HCT116 (cell line): ENCODE results near the gene MUC22.

ENCODE experiments used
- CEBPB ChIP-seq: IDR thresholded peaks from 2 replicates; pipeline ENCODE4 v1.6.1; 2012; ENCODE audit warnings: low read depth
- CTCF ChIP-seq, 3 experiments: fragments of 200-600 bp in 1 of 3; sonication (generic) in 1 of 3; IDR thresholded peaks in 2 of 3; conservative IDR thresholded peaks in 1 of 3; 2 replicates each; pipeline ENCODE4 v1.5.1; 2012 to 2017; ENCODE audit warnings: low read depth in 2 of 3, low read length in 2 of 3, antibody characterized with exemption in 1 of 3, borderline replicate concordance in 1 of 3, control low read depth in 1 of 3, mild to moderate bottlenecking in 1 of 3, mixed read lengths in 1 of 3, mixed run types in 1 of 3, moderate library complexity in 1 of 3; ENCODE audit not compliant: insufficient read depth in 1 of 3
- EGR1 ChIP-seq: IDR thresholded peaks from 2 replicates; pipeline ENCODE4 v1.6.1; 2012; ENCODE audit warnings: low read depth
- ELF1 ChIP-seq: IDR thresholded peaks from 2 replicates; pipeline ENCODE4 v1.6.1; 2012; ENCODE audit warnings: low read depth, borderline replicate concordance
- EZH2 ChIP-seq: fragments of 200-600 bp; sonication (generic); IDR thresholded peaks from 2 replicates; pipeline ENCODE4 v1.6.1; 2017; ENCODE audit warnings: antibody characterized with exemption, mixed run types
- MAX ChIP-seq: IDR thresholded peaks from 2 replicates; pipeline ENCODE4 v1.6.1; 2012
- POLR2A ChIP-seq: IDR thresholded peaks from 2 replicates; pipeline ENCODE4 v1.7.0; 2011; ENCODE audit warnings: borderline replicate concordance; ENCODE audit not compliant: insufficient read depth, insufficient read length; ENCODE audit errors: extremely low read depth
- POLR2AphosphoS5 ChIP-seq: IDR thresholded peaks from 2 replicates; pipeline ENCODE4 v1.6.1; 2011; ENCODE audit warnings: mild to moderate bottlenecking, low read depth, low read length, moderate library complexity
- RAD21 ChIP-seq: IDR thresholded peaks from 2 replicates; pipeline ENCODE4 v1.6.1; 2012; ENCODE audit warnings: low read depth, mild to moderate bottlenecking
- SRF ChIP-seq: IDR thresholded peaks from 2 replicates; pipeline ENCODE4 v1.6.1; 2012; ENCODE audit warnings: low read depth
- YY1 ChIP-seq: IDR thresholded peaks from 2 replicates; pipeline ENCODE4 v1.6.1; 2011; ENCODE audit warnings: low read length, low read depth, moderate library complexity, mild to moderate bottlenecking; ENCODE audit not compliant: insufficient replicate concordance; ENCODE audit errors: extremely low read depth
- ZBTB33 ChIP-seq: IDR thresholded peaks from 2 replicates; pipeline ENCODE4 v1.6.1; 2011; ENCODE audit warnings: mild to moderate bottlenecking, low read length, moderate library complexity; ENCODE audit not compliant: insufficient replicate concordance; ENCODE audit errors: extremely low read depth
- ZFX ChIP-seq: fragments of 450-650 bp; IDR thresholded peaks from 2 replicates; pipeline ENCODE4 v1.6.1; 2017

- TF ChIP-seq POLR2A (no peak), CTCF (IDR thresholded peaks at IDR 0.05 in 2 of 3, conservative IDR thresholded peaks at IDR 0.05 in 1 of 3; ENCODE audit: borderline replicate concordance in 1 of 3, insufficient read depth in 1 of 3, low read depth in 2 of 3, low read length in 2 of 3) (no peak), CEBPB (no peak), ZBTB33 (no peak), POLR2AphosphoS5 (no peak), EZH2 (no peak), ELF1 (no peak), SRF (no peak), ZFX (no peak), MAX (no peak), RAD21 (no peak), YY1 (no peak), EGR1 (no peak)
Measured at GRCh38 chr6:31007694-31008093, 2.6 kb upstream of the MUC22 start.
